HL-60 (cell line): Measurements from ENCODE around the gene DPP6.

ENCODE experiments used
- GABPA ChIP-seq: IDR thresholded peaks from 2 replicates; pipeline ENCODE4 v1.6.1; 2012; ENCODE audit warnings: low read depth
- POLR2AphosphoS5 ChIP-seq: IDR thresholded peaks from 2 replicates; pipeline ENCODE4 v1.6.1; 2012; ENCODE audit warnings: low read depth
- TF ChIP-seq, protein P1 (sequence below): IDR thresholded peaks from 2 replicates; pipeline ENCODE4 v1.6.1; 2012; ENCODE audit warnings: low read depth; ENCODE audit not compliant: insufficient replicate concordance
- TF ChIP-seq, protein P2 (sequence below): IDR thresholded peaks from one replicate; pipeline ENCODE4 v1.5.1; 2011; ENCODE audit warnings: low read length, control low read depth, inconsistent platforms; ENCODE audit not compliant: insufficient read depth

DNA sequence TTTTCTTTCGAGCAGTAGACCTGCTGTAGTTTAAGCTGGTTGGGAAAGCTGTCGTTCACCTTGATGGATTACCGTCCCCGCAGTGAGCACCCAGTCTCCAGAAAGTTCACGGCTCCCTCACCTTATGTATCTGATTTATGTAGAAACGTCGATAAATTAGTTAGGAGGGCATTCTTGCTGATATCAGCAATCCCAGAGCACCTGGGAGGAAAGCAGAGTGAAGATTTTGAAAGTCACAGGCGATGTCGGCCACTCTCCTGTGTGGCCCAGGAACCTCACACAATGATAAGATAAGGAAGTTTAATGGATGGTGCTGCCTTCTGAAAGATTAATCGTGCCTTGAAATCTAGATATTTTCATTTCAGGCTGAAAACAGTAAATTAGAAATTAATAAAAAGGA, 336.8 kb downstream of the DPP6 start:
- TF ChIP-seq, protein P1, sequence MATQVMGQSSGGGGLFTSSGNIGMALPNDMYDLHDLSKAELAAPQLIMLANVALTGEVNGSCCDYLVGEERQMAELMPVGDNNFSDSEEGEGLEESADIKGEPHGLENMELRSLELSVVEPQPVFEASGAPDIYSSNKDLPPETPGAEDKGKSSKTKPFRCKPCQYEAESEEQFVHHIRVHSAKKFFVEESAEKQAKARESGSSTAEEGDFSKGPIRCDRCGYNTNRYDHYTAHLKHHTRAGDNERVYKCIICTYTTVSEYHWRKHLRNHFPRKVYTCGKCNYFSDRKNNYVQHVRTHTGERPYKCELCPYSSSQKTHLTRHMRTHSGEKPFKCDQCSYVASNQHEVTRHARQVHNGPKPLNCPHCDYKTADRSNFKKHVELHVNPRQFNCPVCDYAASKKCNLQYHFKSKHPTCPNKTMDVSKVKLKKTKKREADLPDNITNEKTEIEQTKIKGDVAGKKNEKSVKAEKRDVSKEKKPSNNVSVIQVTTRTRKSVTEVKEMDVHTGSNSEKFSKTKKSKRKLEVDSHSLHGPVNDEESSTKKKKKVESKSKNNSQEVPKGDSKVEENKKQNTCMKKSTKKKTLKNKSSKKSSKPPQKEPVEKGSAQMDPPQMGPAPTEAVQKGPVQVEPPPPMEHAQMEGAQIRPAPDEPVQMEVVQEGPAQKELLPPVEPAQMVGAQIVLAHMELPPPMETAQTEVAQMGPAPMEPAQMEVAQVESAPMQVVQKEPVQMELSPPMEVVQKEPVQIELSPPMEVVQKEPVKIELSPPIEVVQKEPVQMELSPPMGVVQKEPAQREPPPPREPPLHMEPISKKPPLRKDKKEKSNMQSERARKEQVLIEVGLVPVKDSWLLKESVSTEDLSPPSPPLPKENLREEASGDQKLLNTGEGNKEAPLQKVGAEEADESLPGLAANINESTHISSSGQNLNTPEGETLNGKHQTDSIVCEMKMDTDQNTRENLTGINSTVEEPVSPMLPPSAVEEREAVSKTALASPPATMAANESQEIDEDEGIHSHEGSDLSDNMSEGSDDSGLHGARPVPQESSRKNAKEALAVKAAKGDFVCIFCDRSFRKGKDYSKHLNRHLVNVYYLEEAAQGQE: no peak
- TF ChIP-seq GABPA (no peak), POLR2AphosphoS5 (no peak)
- TF ChIP-seq, protein P2, sequence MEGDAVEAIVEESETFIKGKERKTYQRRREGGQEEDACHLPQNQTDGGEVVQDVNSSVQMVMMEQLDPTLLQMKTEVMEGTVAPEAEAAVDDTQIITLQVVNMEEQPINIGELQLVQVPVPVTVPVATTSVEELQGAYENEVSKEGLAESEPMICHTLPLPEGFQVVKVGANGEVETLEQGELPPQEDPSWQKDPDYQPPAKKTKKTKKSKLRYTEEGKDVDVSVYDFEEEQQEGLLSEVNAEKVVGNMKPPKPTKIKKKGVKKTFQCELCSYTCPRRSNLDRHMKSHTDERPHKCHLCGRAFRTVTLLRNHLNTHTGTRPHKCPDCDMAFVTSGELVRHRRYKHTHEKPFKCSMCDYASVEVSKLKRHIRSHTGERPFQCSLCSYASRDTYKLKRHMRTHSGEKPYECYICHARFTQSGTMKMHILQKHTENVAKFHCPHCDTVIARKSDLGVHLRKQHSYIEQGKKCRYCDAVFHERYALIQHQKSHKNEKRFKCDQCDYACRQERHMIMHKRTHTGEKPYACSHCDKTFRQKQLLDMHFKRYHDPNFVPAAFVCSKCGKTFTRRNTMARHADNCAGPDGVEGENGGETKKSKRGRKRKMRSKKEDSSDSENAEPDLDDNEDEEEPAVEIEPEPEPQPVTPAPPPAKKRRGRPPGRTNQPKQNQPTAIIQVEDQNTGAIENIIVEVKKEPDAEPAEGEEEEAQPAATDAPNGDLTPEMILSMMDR: no peak
